Fibroblast of lung (primary cell): ENCODE results near the gene CDK6. TPM values are rescaled to one million over a fixed set of nuclear protein-coding genes. Genes with fewer than 3 reads are reported as not detected.

Experiments used
- DNase-seq, 2 donors: peaks; one replicate each; pipeline versions ENCODE4 v3.0.0 to v3.0.0-alpha.2; 2010; ENCODE audit warnings: low read depth in 2 of 2
- H2AFZ ChIP-seq: 2 replicates; pipeline ENCODE4 v1.5.1; 2012; ENCODE audit warnings: low read length, control low read depth, inconsistent platforms
- H3K27ac ChIP-seq: 2 replicates; pipeline ENCODE4 v1.5.1; 2011; ENCODE audit warnings: low read length, control low read depth; ENCODE audit not compliant: insufficient read depth
- H3K27me3 ChIP-seq: 2 replicates; pipeline ENCODE4 v1.5.1; 2011; ENCODE audit warnings: mild to moderate bottlenecking, low read length; ENCODE audit not compliant: control insufficient read depth, insufficient read depth
- H3K36me3 ChIP-seq: 2 replicates; pipeline ENCODE4 v1.5.1; 2011; ENCODE audit warnings: low read length; ENCODE audit not compliant: control insufficient read depth, insufficient read depth
- H3K4me1 ChIP-seq: 2 replicates; pipeline ENCODE4 v1.5.1; 2011; ENCODE audit warnings: low read length; ENCODE audit not compliant: control insufficient read depth, insufficient read depth; ENCODE audit errors: extremely low read depth
- H3K4me2 ChIP-seq: 2 replicates; pipeline ENCODE4 v1.5.1; 2011; ENCODE audit warnings: low read length, control low read depth; ENCODE audit not compliant: insufficient read depth; ENCODE audit errors: extremely low read depth
- H3K4me3 ChIP-seq, 4 experiments: fragments of 200-600 bp in 1 of 4; sonication (generic) in 1 of 4; replicated peaks in 1 of 4; 2 replicates each; pipeline ENCODE4 v1.5.1; 2011 to 2016; ENCODE audit warnings: low read length in 4 of 4, low read depth in 3 of 4, mild to moderate bottlenecking in 3 of 4, control low read depth in 2 of 4, inconsistent platforms in 1 of 4, mixed read lengths in 1 of 4; ENCODE audit not compliant: insufficient read depth in 1 of 4; ENCODE audit errors: control extremely low read depth in 1 of 4
- H3K79me2 ChIP-seq: 2 replicates; pipeline ENCODE4 v1.5.1; 2012; ENCODE audit warnings: mild to moderate bottlenecking, low read length, inconsistent platforms; ENCODE audit not compliant: control insufficient read depth, insufficient read depth
- H3K9ac ChIP-seq: 2 replicates; pipeline ENCODE4 v1.5.1; 2011; ENCODE audit warnings: mild to moderate bottlenecking, low read length, control low read depth; ENCODE audit not compliant: insufficient read depth
- H3K9me3 ChIP-seq: 2 replicates; pipeline ENCODE4 v1.5.1; 2012; ENCODE audit warnings: low read depth, low read length; ENCODE audit not compliant: control insufficient read depth, insufficient read depth
- H4K20me1 ChIP-seq: 2 replicates; pipeline ENCODE4 v1.5.1; 2011; ENCODE audit warnings: low read length; ENCODE audit not compliant: control insufficient read depth, insufficient read depth; ENCODE audit errors: extremely low read depth
- CTCF ChIP-seq, 2 donors: IDR thresholded peaks in 1 of 2; conservative IDR thresholded peaks in 1 of 2; 1 replicate in 1 of 2; 2 replicates in 1 of 2; pipeline ENCODE4 v1.5.1; 2011 to 2012; ENCODE audit warnings: low read length in 2 of 2, control low read depth in 1 of 2, inconsistent platforms in 1 of 2, low read depth in 1 of 2, mild to moderate bottlenecking in 1 of 2
- EZH2 ChIP-seq: IDR thresholded peaks from 2 replicates; pipeline ENCODE4 v1.5.1; 2012; ENCODE audit warnings: low read length, control low read depth, mild to moderate bottlenecking; ENCODE audit errors: missing control alignments
- polyA plus RNA-seq, 2 donors: library from polyadenylated mRNA; depleted of rRNA in 1 of 2; stranded (reverse) in 1 of 2; unstranded in 1 of 2; fragments of >200 nt; gene quantifications; 2 replicates each; pipeline ENCODE4 v1.2.1, GENCODE V29; 2011 to 2012; ENCODE audit warnings: missing spikeins in 1 of 2
- total RNA-seq: library from RNA; depleted of rRNA; stranded (reverse); fragments of >200 nt; gene quantifications from 2 replicates; pipeline ENCODE4 v1.2.1, GENCODE V29; 2014

The CDK6 gene
- total and polyA plus RNA-seq, 2 donors (not counting 1 experiment from before 2014, with no cell fraction given) = 17.8 to 19.2 TPM

DNA sequence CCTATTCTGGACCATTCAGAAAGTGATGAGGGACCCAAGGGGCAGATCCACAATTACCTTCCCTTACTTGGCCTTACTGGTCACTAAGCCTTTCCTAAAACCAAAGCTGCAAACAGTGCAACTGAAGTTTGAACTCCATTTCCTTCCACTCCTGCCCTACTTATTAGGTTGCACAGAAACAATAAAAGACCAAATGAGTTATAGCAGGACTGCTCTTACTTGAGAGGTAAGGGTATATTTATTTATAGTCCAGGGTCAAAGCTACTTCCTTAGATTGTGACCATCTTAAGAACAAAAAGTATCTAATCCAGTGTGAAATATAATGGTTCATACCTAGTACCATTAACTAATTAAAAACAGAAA is 27.0 kb downstream of the CDK6 start:
- no peaks in the 10 kb centered on the region for H4K20me1 ChIP-seq

GRCh38 chr7:92808635-92809034 is 27.7 kb downstream of the CDK6 start:
- H3K9me3 ChIP-seq = no peaks in the 10 kb centered on the region
- TF ChIP-seq CTCF (conservative IDR thresholded peaks at IDR 0.05 in 1 of 2, IDR thresholded peaks at IDR 0.05 in 1 of 2; ENCODE audit: low read depth in 1 of 2, low read length in 2 of 2) = no peak
- TF ChIP-seq EZH2 = no peak
- no peak overlapping the region for H3K27ac ChIP-seq
- H3K4me1 ChIP-seq = peaks cover 13% of the 10 kb centered on the region
- no peaks in the 10 kb centered on the region for H3K27me3 ChIP-seq
- peak in 1 of 2 donors; percentile 46 for DNase-seq
- no peaks in the 10 kb centered on the region for H3K36me3 ChIP-seq
- H3K79me2 ChIP-seq = peaks cover 71% of the 10 kb centered on the region
- no peaks in the 10 kb centered on the region for H4K20me1 ChIP-seq
- H3K4me3 ChIP-seq = no peak overlapping the region
- no peak overlapping the region for H3K9ac ChIP-seq
- H3K4me2 ChIP-seq = peak overlapping the region; percentile 20
- no peak overlapping the region for H2AFZ ChIP-seq

More for the DNA sequence above, 27.0 kb downstream of the CDK6 start:
- DNase-seq = peak in 1 of 2 donors; percentile 46
- H3K4me3 ChIP-seq = peak overlapping the region in 1 of 4 experiments; percentile 18
- peaks cover 13% of the 10 kb centered on the region for H3K4me1 ChIP-seq
- no peaks in the 10 kb centered on the region for H3K9me3 ChIP-seq
- peak overlapping the region; percentile 78 for H3K27ac ChIP-seq
- peak overlapping the region; percentile 72 for H3K4me2 ChIP-seq
- H3K79me2 ChIP-seq = peaks cover 67% of the 10 kb centered on the region
- no peak overlapping the region for H2AFZ ChIP-seq
- TF ChIP-seq CTCF (conservative IDR thresholded peaks at IDR 0.05 in 1 of 2, IDR thresholded peaks at IDR 0.05 in 1 of 2; ENCODE audit: low read depth in 1 of 2, low read length in 2 of 2) (no peak), EZH2 (no peak)
- H3K27me3 ChIP-seq = no peaks in the 10 kb centered on the region
- H3K36me3 ChIP-seq = no peaks in the 10 kb centered on the region
- H3K9ac ChIP-seq = no peak overlapping the region

DNA sequence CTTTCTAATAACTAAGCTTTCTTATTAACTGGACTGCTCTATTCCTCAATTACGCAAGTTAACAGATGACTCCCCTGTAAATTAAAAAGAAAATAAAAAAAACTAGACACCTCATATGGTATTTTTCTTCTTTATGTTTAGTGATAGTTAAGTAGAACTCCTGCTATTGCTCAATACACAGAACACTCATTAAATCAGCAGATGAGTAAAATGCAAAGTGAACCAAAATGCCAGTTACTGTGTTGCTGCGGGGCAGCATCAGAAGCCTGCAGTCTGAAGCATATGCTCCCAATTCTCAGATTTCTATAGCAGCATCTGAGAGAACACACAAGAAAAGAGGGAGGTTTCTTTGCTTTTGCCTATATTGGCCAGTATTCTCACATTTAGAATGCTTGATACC is 28.4 kb downstream of the CDK6 start:
- Histone ChIP-seq H3K4me1 (peaks cover 11% of the 10 kb centered on the region), H4K20me1 (no peaks in the 10 kb centered on the region), H3K27ac (no peak overlapping the region), H3K27me3 (no peaks in the 10 kb centered on the region), H2AFZ (no peak overlapping the region), H3K9ac (no peak overlapping the region), H3K4me2 (peak overlapping the region; percentile 20), H3K4me3 (no peak overlapping the region), H3K36me3 (no peaks in the 10 kb centered on the region), H3K9me3 (no peaks in the 10 kb centered on the region), H3K79me2 (peaks cover 69% of the 10 kb centered on the region)
- DNase-seq = peak in 1 of 2 donors; percentile 52
- TF ChIP-seq CTCF (conservative IDR thresholded peaks at IDR 0.05 in 1 of 2, IDR thresholded peaks at IDR 0.05 in 1 of 2; ENCODE audit: low read depth in 1 of 2, low read length in 2 of 2) = no peak
